ENCODE data around the gene CENPE. TPM values are rescaled to one million over a fixed set of nuclear protein-coding genes. Genes with fewer than 3 reads are reported as not detected.

CENPE gene
- total and polyA plus RNA-seq, 2 of the 8 experiments (the other 6 are each of a cell fraction or from before 2014, with no cell fraction given): 2.1 to 49.0 TPM

GRCh38 chr4:103197765-103198110 lies 405 bp downstream of the CENPE start:
- no peak for FAIRE-seq
- H3K4me2 ChIP-seq (ENCODE audit: insufficient read depth in 1 of 2, low read depth in 2 of 2, low read length in 2 of 2): peak overlapping the region; percentile 63 to 65
- H3K4me1 ChIP-seq (replicated peaks in 1 of 4; ENCODE audit: control insufficient read depth in 3 of 4, insufficient read depth in 4 of 4, low read length in 3 of 4): peaks cover 0 to 1% (median 0%) of the 10 kb centered on the region in 4 experiments; a peak in 1 of 7 replicates
- H2AK5ac ChIP-seq (ENCODE audit: low read depth, low read length): no peak overlapping the region
- H2BK120ac ChIP-seq (replicated peaks; ENCODE audit: low read depth, low read length): peak overlapping the region; percentile 10
- H3K23me2 ChIP-seq (ENCODE audit: low read depth, low read length): peaks cover 7% of the 10 kb centered on the region; the same call in 1 of the 2 replicates
- H3K56ac ChIP-seq (replicated peaks; ENCODE audit: insufficient read length, low read depth, low read length): peak overlapping the region; percentile 39
- H3K27ac ChIP-seq (ENCODE audit: low read depth, low read length): no peak overlapping the region
- 0 out of 2 replicates have a peak overlapping the region, but pooled peaks have one; percentile 61 for H2BK5ac ChIP-seq (ENCODE audit: low read depth, low read length)
- 0 out of 2 replicates have a peak overlapping the region, but pooled peaks have one; percentile 23 for H2AFZ ChIP-seq (ENCODE audit: low read length)
- H4K8ac ChIP-seq (ENCODE audit: extremely low read depth, insufficient read depth, low read length): peak overlapping the region; percentile 28; the same call in 1 of the 2 replicates
- H2BK20ac ChIP-seq (ENCODE audit: low read length): no peak overlapping the region
- H3K9me3 ChIP-seq (ENCODE audit: insufficient read depth in 2 of 2, low read depth in 1 of 2, low read length in 1 of 2): no peaks in the 10 kb centered on the region
- no peaks in the 10 kb centered on the region for H4K20me1 ChIP-seq (replicated peaks in 1 of 2; ENCODE audit: control insufficient read depth in 1 of 2, insufficient read depth in 2 of 2, low read length in 2 of 2)
- H3K18ac ChIP-seq (ENCODE audit: extremely low read depth, low read length): peak overlapping the region; percentile 25; the same call in 1 of the 2 replicates
- no peak overlapping the region for H4K5ac ChIP-seq (ENCODE audit: insufficient read length, low read depth, low read length)
- ChIA-PET CTCF (ENCODE audit: partially characterized antibody) (interaction anchor here (1.3 kb wide), 1 partner anchor 717 kb away, joined by 3 read pairs; no protein-coding TSS in a partner anchor), POLR2A (ENCODE audit: partially characterized antibody) (no interaction called here)
- H2BK12ac ChIP-seq (ENCODE audit: low read depth, low read length): no peak overlapping the region
- no peak overlapping the region for H4K91ac ChIP-seq (replicated peaks; ENCODE audit: insufficient read length, low read length)
- no peak overlapping the region for H3K14ac ChIP-seq (ENCODE audit: insufficient read length)
- H3K4ac ChIP-seq (replicated peaks; ENCODE audit: insufficient read length, low read depth, low read length): no peak overlapping the region
- no peak overlapping the region for H3K23ac ChIP-seq (ENCODE audit: insufficient read length)
- no peak for DNase-seq (ENCODE audit: low read depth in 1 of 2, low spot score in 2 of 2)
- H3K4me3 ChIP-seq (ENCODE audit: extremely low read depth in 1 of 4, insufficient read depth in 2 of 4, low read depth in 3 of 4, low read length in 4 of 4): peak overlapping the region; percentile 82 to 90 (median 90)
- no peaks in the 10 kb centered on the region for H3K27me3 ChIP-seq (replicated peaks in 1 of 4; ENCODE audit: control insufficient read depth in 3 of 4, extremely low read depth in 1 of 4, insufficient read depth in 3 of 4, low read length in 3 of 4)
- H3K79me1 ChIP-seq (ENCODE audit: low read depth, low read length): no peaks in the 10 kb centered on the region
- H3K9ac ChIP-seq (replicated peaks in 1 of 4; ENCODE audit: extremely low read depth in 1 of 4, low read depth in 3 of 4, low read length in 3 of 4): peak overlapping the region in 3 of 4 experiments; percentile 54 to 72 (median 64); a peak in 6 of 7 replicates
- WGBS, 2 experiments (ENCODE audit: extremely low coverage in 1 of 2, insufficient coverage in 1 of 2, insufficient read length in 1 of 2, insufficient replicate concordance in 2 of 2, low coverage in 1 of 2, low lambda C conversion rate in 2 of 2, missing lambda C conversion rate in 1 of 2): 6% methylated on average over 9 of the region's 9 CpGs; no CpG with 5 or more reads in 1 of the 2 experiments
- H3K36me3 ChIP-seq (ENCODE audit: control insufficient read depth in 2 of 4, insufficient read depth in 4 of 4, low read length in 3 of 4): peaks cover 0 to 36% (median 17%) of the 10 kb centered on the region in 4 experiments; a peak in 5 of 8 replicates
- H2BK15ac ChIP-seq (ENCODE audit: low read length): no peak overlapping the region
- H3K79me2 ChIP-seq (ENCODE audit: control insufficient read depth in 1 of 2, insufficient read depth in 2 of 2, low read length in 2 of 2): peaks cover 0 to 9% of the 10 kb centered on the region in 2 experiments; a peak in 2 of 4 replicates
- TF ChIP-seq EZH2 (IDR thresholded peaks at IDR 0.05; ENCODE audit: low read depth, low read length, severe bottlenecking) (no peak), NANOG (IDR thresholded peaks at IDR 0.05; ENCODE audit: insufficient read depth, low read depth, low read length, poor library complexity, severe bottlenecking) (no peak), RBBP5 (IDR thresholded peaks at IDR 0.05; ENCODE audit: borderline replicate concordance, low read depth, low read length) (no peak), YY1 (IDR thresholded peaks at IDR 0.05; ENCODE audit: low read depth, low read length) (no peak), TAF1 (IDR thresholded peaks at IDR 0.05; ENCODE audit: low read depth, low read length) (no peak), SAP30 (IDR thresholded peaks at IDR 0.05; ENCODE audit: insufficient read depth, insufficient replicate concordance, low read length) (peak; percentile 55), RNF2 (IDR thresholded peaks at IDR 0.05; ENCODE audit: borderline replicate concordance, low read depth, low read length, missing control alignments, poor library complexity, severe bottlenecking) (no peak), SP2 (IDR thresholded peaks at IDR 0.05; ENCODE audit: low read length) (no peak), GABPA (IDR thresholded peaks at IDR 0.05; ENCODE audit: borderline replicate concordance, insufficient read depth, low read length) (no peak), SP1 (IDR thresholded peaks at IDR 0.05; ENCODE audit: low read depth, low read length) (no peak), KDM5A (IDR thresholded peaks at IDR 0.05; ENCODE audit: low read length) (no peak), FOSL1 (IDR thresholded peaks at IDR 0.05; ENCODE audit: insufficient read depth, low read depth, low read length) (no peak), GTF2F1 (IDR thresholded peaks at IDR 0.05; ENCODE audit: borderline replicate concordance, low read depth, low read length) (no peak)

All from H1 (cell line).